HL-60 (cell line): ENCODE results near the gene FCN2.

Experiments
- DNase-seq, 2 experiments: peaks; one replicate each; pipeline ENCODE4 v3.0.0-alpha.2; 2010 to 2020; ENCODE audit warnings: low read depth in 1 of 2, low spot score in 1 of 2
- H3K27ac ChIP-seq: fragments of 250-450 bp; sonication (Bioruptor Pico); replicated peaks from 2 replicates; pipeline ENCODE4 v1.5.1; 2020; ENCODE audit warnings: mild to moderate bottlenecking, moderate library complexity
- H3K27me3 ChIP-seq: fragments of 250-450 bp; sonication (Bioruptor Pico); 2 replicates; pipeline ENCODE4 v1.5.1; 2021; ENCODE audit warnings: mild to moderate bottlenecking, moderate library complexity; ENCODE audit not compliant: insufficient read depth, poor library complexity, severe bottlenecking
- H3K4me3 ChIP-seq: replicated peaks from 2 replicates; pipeline ENCODE4 v1.5.1; 2011; ENCODE audit warnings: mild to moderate bottlenecking, control low read depth, low read length; ENCODE audit not compliant: insufficient read depth
- CTCF ChIP-seq: IDR thresholded peaks from one replicate; pipeline ENCODE4 v1.5.1; 2011; ENCODE audit warnings: low read length, control low read depth, inconsistent platforms; ENCODE audit not compliant: insufficient read depth
- GABPA ChIP-seq: IDR thresholded peaks from 2 replicates; pipeline ENCODE4 v1.6.1; 2012; ENCODE audit warnings: low read depth
- POLR2AphosphoS5 ChIP-seq: IDR thresholded peaks from 2 replicates; pipeline ENCODE4 v1.6.1; 2012; ENCODE audit warnings: low read depth
- REST ChIP-seq: IDR thresholded peaks from 2 replicates; pipeline ENCODE4 v1.6.1; 2012; ENCODE audit warnings: low read depth; ENCODE audit not compliant: insufficient replicate concordance
- SPI1 ChIP-seq: IDR thresholded peaks from 2 replicates; pipeline ENCODE4 v1.6.1; 2012; ENCODE audit warnings: low read depth, mild to moderate bottlenecking, borderline replicate concordance

FCN2 gene

DNA sequence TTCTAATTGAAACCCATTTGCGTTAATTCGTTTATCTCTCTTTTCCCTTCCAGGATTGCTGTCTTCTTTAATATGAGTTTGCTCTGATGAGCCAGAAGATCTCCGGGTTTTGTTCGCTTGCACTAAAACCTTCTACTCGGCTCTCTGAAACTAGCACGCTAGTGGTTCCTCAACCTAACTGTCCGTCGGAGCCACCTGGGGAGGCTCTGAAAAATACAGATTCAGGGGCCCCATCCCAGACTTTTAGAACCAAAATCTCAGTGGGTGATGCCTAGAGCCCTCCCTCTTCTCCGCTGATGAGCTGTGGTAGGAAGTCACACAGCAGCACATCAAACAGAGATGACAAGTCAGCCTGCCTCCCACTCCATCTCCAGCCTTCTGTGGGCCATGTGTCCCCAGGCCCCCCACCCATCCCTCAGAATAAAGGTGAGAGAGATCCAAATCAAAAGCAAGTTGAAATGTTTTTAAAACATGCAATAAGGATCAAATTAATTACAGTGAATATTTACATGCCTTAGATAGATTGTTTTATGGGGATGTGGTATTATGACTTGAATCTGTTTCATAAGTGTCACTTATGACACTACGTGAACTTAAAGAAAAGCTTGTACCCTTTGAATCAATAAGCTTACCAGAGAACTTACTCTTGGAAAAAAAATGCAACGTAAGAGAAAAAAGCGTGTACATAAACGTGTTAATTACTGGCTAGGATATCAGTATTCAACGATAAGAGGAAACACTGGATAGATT lies 16.4 kb downstream of the FCN2 start:
- no peaks in the 10 kb centered on the region for H3K27me3 ChIP-seq
- H3K4me3 ChIP-seq = no peak overlapping the region
- no peak for DNase-seq
- no peak for TF ChIP-seq GABPA
- TF ChIP-seq SPI1 = no peak
- no peak overlapping the region for H3K27ac ChIP-seq

DNA sequence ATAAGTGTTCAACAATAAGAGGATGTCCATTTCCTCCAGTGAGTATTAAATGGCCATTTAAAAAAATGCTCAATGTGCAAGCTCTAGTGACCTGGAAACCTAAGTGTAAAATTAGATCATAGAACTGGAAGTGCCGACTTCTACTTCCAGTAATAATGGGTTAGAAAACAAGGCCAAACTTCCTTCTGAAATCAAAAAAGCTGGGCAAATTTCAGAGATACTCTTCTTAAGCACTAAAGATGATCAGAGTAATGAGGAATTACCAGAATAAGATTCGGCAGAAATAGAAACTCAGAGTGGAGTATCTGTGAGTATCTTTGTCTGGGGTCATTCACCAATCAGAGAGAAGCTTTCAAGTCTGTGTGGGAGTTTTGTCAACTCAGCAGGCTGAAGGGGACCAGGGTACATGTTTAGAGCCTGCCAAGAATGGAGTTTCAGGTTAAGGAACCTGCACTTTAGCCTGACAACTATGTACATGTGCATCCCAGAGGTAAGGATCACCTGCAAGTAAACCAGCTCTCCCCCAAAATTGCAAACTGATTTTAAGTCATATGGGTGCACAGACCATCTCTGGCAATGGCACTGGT lies 17.1 kb downstream of the FCN2 start:
- no peak overlapping the region for H3K27ac ChIP-seq

GRCh38 chr9:134898319-134898718 lies 17.7 kb downstream of the FCN2 start:
- no peak for TF ChIP-seq REST
- TF ChIP-seq SPI1 = no peak
- TF ChIP-seq GABPA = no peak
- TF ChIP-seq POLR2AphosphoS5 = no peak
- TF ChIP-seq CTCF = no peak
- Histone ChIP-seq H3K27me3 (no peaks in the 10 kb centered on the region), H3K27ac (no peak overlapping the region), H3K4me3 (no peak overlapping the region)
- no peak for DNase-seq

More for the DNA sequence above, 17.1 kb downstream of the FCN2 start:
- TF ChIP-seq REST (no peak), POLR2AphosphoS5 (no peak), SPI1 (no peak), GABPA (no peak), CTCF (no peak)
- no peak for DNase-seq
- Histone ChIP-seq H3K4me3 (no peak overlapping the region), H3K27me3 (no peaks in the 10 kb centered on the region)

- TF ChIP-seq GABPA (no peak), SPI1 (no peak), REST (no peak), CTCF (no peak), POLR2AphosphoS5 (no peak)
- no peak overlapping the region for H3K4me3 ChIP-seq
- no peaks in the 10 kb centered on the region for H3K27me3 ChIP-seq
- H3K27ac ChIP-seq = no peak overlapping the region
- no peak for DNase-seq
Observed at GRCh38 chr9:134899168-134899567, 18.6 kb downstream of the FCN2 start.
